ENCODE data around the gene MAP7D1.

GRCh38 chr1:36133484-36133883 is 22.5 kb upstream of the MAP7D1 start:
- TF ChIP-seq POLR2AphosphoS5 (IDR thresholded peaks at IDR 0.05) (peak; percentile 59), POLR2A (IDR thresholded peaks at IDR 0.05) (no peak), EP300 (IDR thresholded peaks at IDR 0.05) (no peak)
- TF ChIP-seq, protein P1, sequence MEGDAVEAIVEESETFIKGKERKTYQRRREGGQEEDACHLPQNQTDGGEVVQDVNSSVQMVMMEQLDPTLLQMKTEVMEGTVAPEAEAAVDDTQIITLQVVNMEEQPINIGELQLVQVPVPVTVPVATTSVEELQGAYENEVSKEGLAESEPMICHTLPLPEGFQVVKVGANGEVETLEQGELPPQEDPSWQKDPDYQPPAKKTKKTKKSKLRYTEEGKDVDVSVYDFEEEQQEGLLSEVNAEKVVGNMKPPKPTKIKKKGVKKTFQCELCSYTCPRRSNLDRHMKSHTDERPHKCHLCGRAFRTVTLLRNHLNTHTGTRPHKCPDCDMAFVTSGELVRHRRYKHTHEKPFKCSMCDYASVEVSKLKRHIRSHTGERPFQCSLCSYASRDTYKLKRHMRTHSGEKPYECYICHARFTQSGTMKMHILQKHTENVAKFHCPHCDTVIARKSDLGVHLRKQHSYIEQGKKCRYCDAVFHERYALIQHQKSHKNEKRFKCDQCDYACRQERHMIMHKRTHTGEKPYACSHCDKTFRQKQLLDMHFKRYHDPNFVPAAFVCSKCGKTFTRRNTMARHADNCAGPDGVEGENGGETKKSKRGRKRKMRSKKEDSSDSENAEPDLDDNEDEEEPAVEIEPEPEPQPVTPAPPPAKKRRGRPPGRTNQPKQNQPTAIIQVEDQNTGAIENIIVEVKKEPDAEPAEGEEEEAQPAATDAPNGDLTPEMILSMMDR (IDR thresholded peaks at IDR 0.05): no peak

All from gastroesophageal sphincter (tissue), 3 donors.